Ascending aorta (tissue), 2 donors: ENCODE measurements around the gene B4GALNT1. TPM values are rescaled to one million over a fixed set of nuclear protein-coding genes. Genes with fewer than 3 reads are reported as not detected.
"Not testable (repeated sequence)": the region's sequence is repeated elsewhere in the genome, so short reads cannot be mapped to it uniquely, and the experiment has no call there.

Experiments used
- DNase-seq, 2 donors: peaks; one replicate each; pipeline ENCODE4 v3.0.0-alpha.2; 2019; ENCODE audit warnings: low spot score in 2 of 2
- H3K27ac ChIP-seq, 2 donors: fragments of 200-600 bp; sonication (generic); one replicate each; pipeline ENCODE4 v1.5.1; 2016 to 2017; ENCODE audit warnings: mild to moderate bottlenecking in 1 of 2
- H3K27me3 ChIP-seq: fragments of 200-600 bp; sonication (generic); one replicate; pipeline ENCODE4 v1.5.1; 2017
- H3K36me3 ChIP-seq, 2 donors: fragments of 200-600 bp; sonication (generic); one replicate each; pipeline ENCODE4 v1.5.1; 2016
- H3K4me1 ChIP-seq, 2 donors: fragments of 200-600 bp; sonication (generic); one replicate each; pipeline ENCODE4 v1.5.1; 2016 to 2017; ENCODE audit warnings: mild to moderate bottlenecking in 1 of 2
- H3K4me3 ChIP-seq, 2 donors: fragments of 200-600 bp; sonication (generic); one replicate each; pipeline ENCODE4 v1.5.1; 2016 to 2017; ENCODE audit warnings: mild to moderate bottlenecking in 1 of 2
- H3K9me3 ChIP-seq, 2 donors: fragments of 200-600 bp; sonication (generic); one replicate each; pipeline ENCODE4 v1.5.1; 2016
- intact Hi-C: fragments of 100-400 bp; cut with DNase I; formaldehyde crosslinking; loops from one replicate; pipeline ENCODE4 v1.15.1; 2023
- total RNA-seq: library from RNA; depleted of rRNA; stranded (reverse); fragments of >200 nt; gene quantifications from one replicate; pipeline ENCODE4 v1.1.0, GENCODE V29; 2016
- TF ChIP-seq, protein P1 (sequence below), 3 experiments: fragments of 200-600 bp in 2 of 3; fragments of 450-650 bp in 1 of 3; sonication (generic) in 2 of 3; IDR thresholded peaks; one replicate each; pipeline ENCODE4 v1.5.1; 2016 to 2019; ENCODE audit warnings: antibody characterized with exemption in 3 of 3, mild to moderate bottlenecking in 1 of 3, moderate library complexity in 1 of 3

The B4GALNT1 gene
- total RNA-seq, 1 donor from 2014 or later = 16.6 TPM

DNA sequence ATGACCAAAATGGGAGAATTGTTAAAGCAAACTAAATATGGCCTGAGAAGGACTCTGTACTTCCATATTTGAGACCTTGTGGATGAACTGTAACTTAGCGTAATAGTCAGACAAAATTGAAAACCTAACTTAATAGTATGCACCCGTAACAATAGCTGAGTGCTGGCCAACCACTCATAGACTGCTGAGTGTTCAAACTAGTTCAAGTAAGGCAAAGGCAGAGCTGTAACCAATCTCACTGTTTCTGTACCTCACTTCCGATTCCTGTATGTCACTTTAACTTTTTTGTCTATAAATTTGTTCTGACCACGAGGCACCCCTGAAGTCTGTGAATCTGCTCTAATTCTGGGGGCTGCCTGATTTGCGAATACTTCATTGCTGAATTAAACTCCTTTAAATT is 33.9 kb upstream of the B4GALNT1 start:
- TF ChIP-seq, protein P1, sequence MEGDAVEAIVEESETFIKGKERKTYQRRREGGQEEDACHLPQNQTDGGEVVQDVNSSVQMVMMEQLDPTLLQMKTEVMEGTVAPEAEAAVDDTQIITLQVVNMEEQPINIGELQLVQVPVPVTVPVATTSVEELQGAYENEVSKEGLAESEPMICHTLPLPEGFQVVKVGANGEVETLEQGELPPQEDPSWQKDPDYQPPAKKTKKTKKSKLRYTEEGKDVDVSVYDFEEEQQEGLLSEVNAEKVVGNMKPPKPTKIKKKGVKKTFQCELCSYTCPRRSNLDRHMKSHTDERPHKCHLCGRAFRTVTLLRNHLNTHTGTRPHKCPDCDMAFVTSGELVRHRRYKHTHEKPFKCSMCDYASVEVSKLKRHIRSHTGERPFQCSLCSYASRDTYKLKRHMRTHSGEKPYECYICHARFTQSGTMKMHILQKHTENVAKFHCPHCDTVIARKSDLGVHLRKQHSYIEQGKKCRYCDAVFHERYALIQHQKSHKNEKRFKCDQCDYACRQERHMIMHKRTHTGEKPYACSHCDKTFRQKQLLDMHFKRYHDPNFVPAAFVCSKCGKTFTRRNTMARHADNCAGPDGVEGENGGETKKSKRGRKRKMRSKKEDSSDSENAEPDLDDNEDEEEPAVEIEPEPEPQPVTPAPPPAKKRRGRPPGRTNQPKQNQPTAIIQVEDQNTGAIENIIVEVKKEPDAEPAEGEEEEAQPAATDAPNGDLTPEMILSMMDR (IDR thresholded peaks at IDR 0.05) = no peak
- Histone ChIP-seq H3K4me3 (no peak overlapping the region), H3K27me3 (no peaks in the 10 kb centered on the region), H3K4me1 (no peaks in the 10 kb centered on the region), H3K27ac (no peak overlapping the region), H3K36me3 (no peaks in the 10 kb centered on the region), H3K9me3 (no peaks in the 10 kb centered on the region)
- intact Hi-C loops = no loop called here
- no peak for DNase-seq

DNA sequence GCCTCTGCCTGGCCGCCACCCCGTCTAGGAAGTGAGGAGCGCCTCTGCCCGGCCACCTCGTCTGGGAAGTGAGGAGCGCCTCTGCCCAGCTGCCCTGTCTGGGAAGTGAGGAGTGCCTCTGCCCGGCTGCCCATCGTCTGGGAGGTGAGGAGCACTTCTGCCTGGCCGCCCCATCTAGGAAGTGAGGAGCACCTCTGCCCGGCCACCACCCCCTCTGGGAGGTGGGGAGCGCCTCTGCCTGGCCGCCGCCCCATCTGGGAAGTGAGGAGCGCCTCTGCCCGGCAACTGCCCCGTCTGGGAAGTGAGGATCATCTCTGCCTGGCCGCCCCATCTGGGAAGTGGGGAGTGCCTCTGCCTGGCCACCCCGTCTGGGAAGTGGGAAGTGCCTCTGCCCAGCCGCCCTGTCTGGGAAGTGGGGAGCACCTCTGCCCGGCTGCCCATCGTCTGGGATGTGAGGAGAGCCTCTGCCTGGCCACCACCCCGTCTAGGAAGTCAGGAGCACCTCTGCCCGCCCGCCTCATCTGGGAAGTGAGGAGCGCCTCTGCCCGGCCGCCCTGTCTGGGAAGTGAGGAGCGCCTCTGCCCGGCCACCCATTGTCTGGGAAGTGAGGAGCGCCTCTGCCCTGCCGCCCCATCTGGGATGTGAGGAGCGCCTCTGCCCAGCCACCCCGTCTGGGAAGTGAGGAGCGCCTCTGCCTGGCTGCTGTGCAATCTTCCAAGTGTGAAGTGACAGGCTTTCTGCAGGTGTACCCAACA is 32.2 kb upstream of the B4GALNT1 start:
- not testable (repeated sequence) for DNase-seq

DNA sequence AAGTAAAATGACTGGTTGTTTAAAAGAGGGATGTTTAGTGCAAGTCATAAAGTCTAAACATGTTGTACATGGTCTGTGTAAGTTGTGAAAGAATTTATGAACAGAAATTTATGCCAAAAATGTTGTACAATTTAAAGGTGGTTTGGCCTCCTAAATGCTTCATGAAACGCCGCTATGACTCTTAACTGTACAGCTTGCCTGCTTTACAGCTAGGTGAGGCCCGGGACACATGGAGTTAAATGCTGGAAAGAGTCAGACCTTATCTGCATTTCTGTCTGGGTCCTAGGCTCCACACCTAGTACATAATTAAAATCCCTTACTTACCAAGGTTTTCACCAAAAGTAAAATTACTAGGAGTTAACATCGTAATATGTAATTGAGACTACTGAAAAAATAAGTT is 28.4 kb upstream of the B4GALNT1 start:
- Histone ChIP-seq H3K27ac (no peak overlapping the region), H3K9me3 (no peaks in the 10 kb centered on the region), H3K4me1 (no peaks in the 10 kb centered on the region), H3K4me3 (no peak overlapping the region), H3K27me3 (no peaks in the 10 kb centered on the region), H3K36me3 (no peaks in the 10 kb centered on the region)
- TF ChIP-seq, protein P1 (IDR thresholded peaks at IDR 0.05) = no peak
- no peak for DNase-seq
- intact Hi-C loops = no loop called here

More for the DNA sequence above, 32.2 kb upstream of the B4GALNT1 start:
- H3K4me3 ChIP-seq, H3K27me3 ChIP-seq, H3K27ac ChIP-seq, H3K4me1 ChIP-seq, H3K36me3 ChIP-seq, H3K9me3 ChIP-seq, intact Hi-C loops: not testable (repeated sequence)

DNA sequence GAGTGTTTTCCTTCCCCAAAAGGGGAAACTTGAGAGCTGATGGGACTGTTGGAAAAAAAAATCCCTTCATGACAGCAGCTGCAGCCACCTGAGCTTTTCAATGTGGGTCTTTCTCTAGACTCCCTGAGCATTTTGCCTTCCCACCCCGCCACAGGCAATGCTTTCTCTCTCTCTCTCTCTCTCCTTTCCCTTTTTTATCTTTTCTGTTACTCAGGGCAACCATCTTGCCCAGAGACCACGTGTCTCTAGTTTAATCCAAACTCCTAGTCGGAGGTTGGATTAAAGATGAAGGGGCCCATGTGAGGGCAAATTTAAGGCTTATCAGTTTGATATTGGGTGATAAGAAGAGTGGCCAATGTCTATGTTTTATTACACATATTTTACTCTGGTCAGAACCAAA is 25.9 kb upstream of the B4GALNT1 start:
- Histone ChIP-seq H3K4me3 (no peak overlapping the region), H3K9me3 (no peaks in the 10 kb centered on the region), H3K27me3 (no peaks in the 10 kb centered on the region), H3K27ac (no peak overlapping the region), H3K36me3 (no peaks in the 10 kb centered on the region), H3K4me1 (no peaks in the 10 kb centered on the region)
- no peak for DNase-seq
- TF ChIP-seq, protein P1 (IDR thresholded peaks at IDR 0.05) = no peak
- intact Hi-C loops = no loop called here

DNA sequence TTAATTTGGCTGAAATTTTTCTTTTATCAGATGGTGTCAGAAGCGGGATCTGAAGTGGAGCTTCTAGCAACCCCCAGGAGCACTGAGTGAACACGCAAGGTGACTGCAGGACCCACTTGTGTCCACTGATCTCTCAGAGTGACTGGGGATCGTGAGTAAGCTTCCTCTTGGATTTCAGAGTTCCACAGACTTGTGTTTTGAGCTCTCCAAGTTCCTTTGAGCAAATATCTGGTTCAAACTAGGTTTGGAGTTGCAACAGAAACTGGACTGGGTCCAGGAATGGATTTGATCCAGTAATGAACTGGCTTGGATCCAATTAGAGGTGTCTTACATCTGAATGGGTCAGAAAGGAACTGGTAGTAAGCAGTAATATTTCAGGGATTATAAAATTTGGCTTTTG is 24.7 kb upstream of the B4GALNT1 start:
- intact Hi-C loops = no loop called here
- Histone ChIP-seq H3K4me3 (no peak overlapping the region), H3K27ac (no peak overlapping the region), H3K9me3 (no peaks in the 10 kb centered on the region), H3K27me3 (no peaks in the 10 kb centered on the region), H3K4me1 (no peaks in the 10 kb centered on the region), H3K36me3 (no peaks in the 10 kb centered on the region)
- TF ChIP-seq, protein P1 (IDR thresholded peaks at IDR 0.05) = no peak
- no peak for DNase-seq

DNA sequence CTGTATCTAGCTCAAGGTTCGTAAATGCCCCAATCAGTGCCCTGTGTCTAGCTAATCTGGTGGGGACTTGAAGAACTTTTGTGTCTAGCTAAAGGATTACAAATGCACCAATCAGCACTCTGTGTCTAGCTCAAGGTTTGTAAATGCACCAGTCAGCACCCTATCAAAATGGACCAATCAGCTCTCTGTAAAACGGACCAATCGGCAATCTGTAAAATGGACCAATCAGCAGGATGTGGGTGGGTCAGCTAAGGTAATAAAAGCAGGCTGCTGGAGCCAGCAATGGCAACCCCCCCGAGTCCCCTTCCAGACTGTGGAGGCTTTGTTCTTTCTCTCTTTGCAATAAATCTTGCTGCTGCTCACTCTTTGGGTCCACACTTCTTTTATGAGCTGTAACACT is 23.4 kb upstream of the B4GALNT1 start:
- H3K4me1 ChIP-seq, intact Hi-C loops: not testable (repeated sequence)

More for the DNA sequence above, 23.4 kb upstream of the B4GALNT1 start:
- not testable (repeated sequence) for H3K9me3 ChIP-seq, DNase-seq, H3K27ac ChIP-seq, H3K4me3 ChIP-seq, H3K36me3 ChIP-seq, H3K27me3 ChIP-seq
